ENCODE results near the gene ASB2. TPM values are rescaled to one million over a fixed set of nuclear protein-coding genes. Genes with fewer than 3 reads are reported as not detected.

ASB2 gene
- total and polyA plus RNA-seq, 2 of the 8 experiments (the other 6 are each of a cell fraction or from before 2014, with no cell fraction given), result 1.0 to 2.1 TPM

- CTCF ChIA-PET (ENCODE audit: partially characterized antibody), result interaction anchor here (0.7 to 2.6 kb wide), 8 partner anchors 8 to 164 kb away, joined by 3 to 12 read pairs (median 4); no protein-coding TSS in a partner anchor
- Histone ChIP-seq H3K18ac (ENCODE audit: extremely low read depth, low read length) (no peak overlapping the region), H2BK12ac (ENCODE audit: low read depth, low read length) (no peak overlapping the region), H4K5ac (ENCODE audit: insufficient read length, low read depth, low read length) (no peak overlapping the region), H3K79me1 (ENCODE audit: low read depth, low read length) (no peaks in the 10 kb centered on the region), H3K9me3 (ENCODE audit: insufficient read depth in 2 of 2, low read depth in 1 of 2, low read length in 1 of 2) (no peaks in the 10 kb centered on the region), H3K14ac (ENCODE audit: insufficient read length) (no peak overlapping the region), H3K9ac (replicated peaks in 1 of 4; ENCODE audit: extremely low read depth in 1 of 4, low read depth in 3 of 4, low read length in 3 of 4) (no peak overlapping the region), H3K23ac (ENCODE audit: insufficient read length) (no peak overlapping the region), H2BK5ac (ENCODE audit: low read depth, low read length) (no peak overlapping the region), H3K56ac (replicated peaks; ENCODE audit: insufficient read length, low read depth, low read length) (no peak overlapping the region), H4K91ac (replicated peaks; ENCODE audit: insufficient read length, low read length) (no peak overlapping the region), H3K23me2 (ENCODE audit: low read depth, low read length) (no peaks in the 10 kb centered on the region), H2AK5ac (ENCODE audit: low read depth, low read length) (no peak overlapping the region), H2BK120ac (replicated peaks; ENCODE audit: low read depth, low read length) (no peak overlapping the region), H3K27me3 (replicated peaks in 1 of 4; ENCODE audit: control insufficient read depth in 3 of 4, extremely low read depth in 1 of 4, insufficient read depth in 3 of 4, low read length in 3 of 4) (no peaks in the 10 kb centered on the region; a peak in 1 of 7 replicates), H3K4me2 (ENCODE audit: insufficient read depth in 1 of 2, low read depth in 2 of 2, low read length in 2 of 2) (no peak overlapping the region), H4K20me1 (replicated peaks in 1 of 2; ENCODE audit: control insufficient read depth in 1 of 2, insufficient read depth in 2 of 2, low read length in 2 of 2) (no peaks in the 10 kb centered on the region), H3K36me3 (ENCODE audit: control insufficient read depth in 2 of 4, insufficient read depth in 4 of 4, low read length in 3 of 4) (no peaks in the 10 kb centered on the region), H3K79me2 (ENCODE audit: control insufficient read depth in 1 of 2, insufficient read depth in 2 of 2, low read length in 2 of 2) (no peaks in the 10 kb centered on the region), H2AFZ (ENCODE audit: low read length) (no peak overlapping the region), H4K8ac (ENCODE audit: extremely low read depth, insufficient read depth, low read length) (no peak overlapping the region), H3K27ac (ENCODE audit: low read depth, low read length) (no peak overlapping the region), H3K4ac (replicated peaks; ENCODE audit: insufficient read length, low read depth, low read length) (no peak overlapping the region), H2BK15ac (ENCODE audit: low read length) (no peak overlapping the region), H3K4me3 (ENCODE audit: extremely low read depth in 1 of 4, insufficient read depth in 2 of 4, low read depth in 3 of 4, low read length in 4 of 4) (no peak overlapping the region), H3K4me1 (replicated peaks in 1 of 4; ENCODE audit: control insufficient read depth in 3 of 4, insufficient read depth in 4 of 4, low read length in 3 of 4) (peaks cover 0 to 3% (median 0%) of the 10 kb centered on the region in 4 experiments; a peak in 1 of 7 replicates), H2BK20ac (ENCODE audit: low read length) (no peak overlapping the region)
- POLR2A ChIA-PET (ENCODE audit: partially characterized antibody), result interaction anchor here (1.9 kb wide), 1 partner anchor 32 kb away, joined by 3 read pairs; no protein-coding TSS in a partner anchor
- no peak for FAIRE-seq
- 72% methylated on average over 4 of the region's 4 CpGs; no CpG with 5 or more reads in 1 of the 2 experiments for WGBS, 2 experiments (ENCODE audit: extremely low coverage in 1 of 2, insufficient coverage in 1 of 2, insufficient read length in 1 of 2, insufficient replicate concordance in 2 of 2, low coverage in 1 of 2, low lambda C conversion rate in 2 of 2, missing lambda C conversion rate in 1 of 2)
- no peak for DNase-seq (ENCODE audit: low read depth in 1 of 2, low spot score in 2 of 2)
- no peak for TF ChIP-seq BRCA1 (IDR thresholded peaks at IDR 0.05; ENCODE audit: low read depth, low read length)
- no peak for TF ChIP-seq CHD1 (IDR thresholded peaks at IDR 0.05; ENCODE audit: low read depth, low read length)
- no peak for TF ChIP-seq TCF12 (IDR thresholded peaks at IDR 0.05; ENCODE audit: low read depth, low read length)
- TF ChIP-seq MAX (IDR thresholded peaks at IDR 0.05), result no peak
- no peak for TF ChIP-seq PHF8 (conservative IDR thresholded peaks at IDR 0.05; ENCODE audit: low read depth, low read length)
- TF ChIP-seq SP2 (IDR thresholded peaks at IDR 0.05; ENCODE audit: low read length), result no peak
- no peak for TF ChIP-seq SIX5 (IDR thresholded peaks at IDR 0.05; ENCODE audit: low read depth, low read length)
- no peak for TF ChIP-seq KDM1A (IDR thresholded peaks at IDR 0.05; ENCODE audit: borderline replicate concordance, low read length)
- no peak for TF ChIP-seq ASH2L (IDR thresholded peaks at IDR 0.05; ENCODE audit: low read length)
Measured at GRCh38 chr14:93978735-93979134, 2.4 kb upstream of the ASB2 start.
